Trophoblast cell (in vitro differentiated cells and primary cell): ENCODE measurements around the gene RMRP.

Experiments used
- DNase-seq, 2 donors: peaks; one replicate each; pipeline ENCODE4 v3.0.0-alpha.2; 2016
- H2AFZ ChIP-seq: 2 replicates; pipeline ENCODE4 v1.6.1; 2013; ENCODE audit warnings: low read length, moderate library complexity, mild to moderate bottlenecking; ENCODE audit not compliant: insufficient read depth, poor library complexity
- H2AK5ac ChIP-seq: 2 replicates; pipeline ENCODE4 v1.6.1; 2013; ENCODE audit warnings: mild to moderate bottlenecking, low read length
- H2BK120ac ChIP-seq: 2 replicates; pipeline ENCODE4 v1.6.1; 2013; ENCODE audit warnings: low read length, mild to moderate bottlenecking, moderate library complexity; ENCODE audit not compliant: insufficient read depth, poor library complexity
- H2BK12ac ChIP-seq: 2 replicates; pipeline ENCODE4 v1.6.1; 2013; ENCODE audit warnings: mild to moderate bottlenecking, low read length, moderate library complexity
- H2BK5ac ChIP-seq: 2 replicates; pipeline ENCODE4 v1.6.1; 2013; ENCODE audit warnings: low read length, low read depth, moderate library complexity, mild to moderate bottlenecking; ENCODE audit not compliant: poor library complexity
- H3K14ac ChIP-seq: 2 replicates; pipeline ENCODE4 v1.6.1; 2013; ENCODE audit warnings: mild to moderate bottlenecking, low read length
- H3K18ac ChIP-seq: 2 replicates; pipeline ENCODE4 v1.6.1; 2013; ENCODE audit warnings: mild to moderate bottlenecking, low read length
- H3K23ac ChIP-seq: 2 replicates; pipeline ENCODE4 v1.6.1; 2013; ENCODE audit warnings: low read length
- H3K27ac ChIP-seq: 2 replicates; pipeline ENCODE4 v1.5.1; 2013; ENCODE audit warnings: low read depth, mild to moderate bottlenecking, inconsistent platforms, low read length, moderate library complexity
- H3K27me3 ChIP-seq: 2 replicates; pipeline ENCODE4 v1.6.1; 2013; ENCODE audit warnings: inconsistent platforms, mild to moderate bottlenecking, low read length, moderate library complexity; ENCODE audit not compliant: insufficient read depth
- H3K36me3 ChIP-seq, 2 experiments: 1 replicate in 1 of 2; 2 replicates in 1 of 2; pipeline ENCODE4 v1.6.1; 2013; ENCODE audit warnings: low read length in 2 of 2, mild to moderate bottlenecking in 2 of 2, moderate library complexity in 1 of 2; ENCODE audit not compliant: insufficient read depth in 2 of 2, control insufficient read depth in 1 of 2
- H3K4ac ChIP-seq: 2 replicates; pipeline ENCODE4 v1.6.1; 2013; ENCODE audit warnings: low read depth, mild to moderate bottlenecking, low read length, moderate library complexity
- H3K4me1 ChIP-seq, 2 experiments: 1 replicate in 1 of 2; 2 replicates in 1 of 2; pipeline ENCODE4 v1.6.1; 2013; ENCODE audit warnings: low read length in 2 of 2, mild to moderate bottlenecking in 2 of 2, moderate library complexity in 1 of 2; ENCODE audit not compliant: insufficient read depth in 2 of 2, control insufficient read depth in 1 of 2
- H3K4me2 ChIP-seq: 2 replicates; pipeline ENCODE4 v1.6.1; 2013; ENCODE audit warnings: inconsistent platforms, mild to moderate bottlenecking, low read length, moderate library complexity
- H3K4me3 ChIP-seq: 2 replicates; pipeline ENCODE4 v1.5.1; 2013; ENCODE audit warnings: mild to moderate bottlenecking, low read depth, low read length, inconsistent platforms
- H3K79me1 ChIP-seq: one replicate; pipeline ENCODE4 v1.6.1; 2013; ENCODE audit warnings: low read length
- H3K79me2 ChIP-seq: 2 replicates; pipeline ENCODE4 v1.6.1; 2013; ENCODE audit warnings: low read length, mild to moderate bottlenecking; ENCODE audit not compliant: control insufficient read depth, insufficient read depth, poor library complexity
- H3K9ac ChIP-seq: 2 replicates; pipeline ENCODE4 v1.6.1; 2013; ENCODE audit warnings: mild to moderate bottlenecking, low read length
- H3K9me3 ChIP-seq: 2 replicates; pipeline ENCODE4 v1.6.1; 2013; ENCODE audit warnings: low read depth, mild to moderate bottlenecking, control low read depth, inconsistent platforms, low read length; ENCODE audit not compliant: insufficient read depth
- H4K12ac ChIP-seq: 2 replicates; pipeline ENCODE4 v1.6.1; 2013; ENCODE audit warnings: low read depth, mild to moderate bottlenecking, low read length, moderate library complexity
- H4K8ac ChIP-seq: 2 replicates; pipeline ENCODE4 v1.6.1; 2013; ENCODE audit warnings: low read depth, mild to moderate bottlenecking, low read length, moderate library complexity
- H4K91ac ChIP-seq: one replicate; pipeline ENCODE4 v1.6.1; 2013; ENCODE audit warnings: low read depth, mild to moderate bottlenecking, low read length, moderate library complexity
- WGBS: extraction: QIAGEN DNeasy Blood & Tissue Kit; methylation state at CpG from one replicate; pipeline ENCODE4 v1.1.7; 2013; ENCODE audit warnings: missing lambda C conversion rate; ENCODE audit not compliant: insufficient read length, insufficient coverage; ENCODE audit errors: extremely low coverage; 5-methylcytosine and 5-hydroxymethylcytosine counted together

Gene RMRP

GRCh38 chr9:35653611-35654010 lies 4.2 kb downstream of the RMRP start:
- no CpG with 5 or more reads among the region's 2 CpGs for WGBS
- Histone ChIP-seq H3K79me1 (peaks cover 10% of the 10 kb centered on the region), H3K4ac (no peak overlapping the region), H2AK5ac (no peak overlapping the region), H3K4me2 (no peak overlapping the region), H2AFZ (no peak overlapping the region), H3K27ac (no peak overlapping the region), H3K18ac (no peak overlapping the region), H3K14ac (no peak overlapping the region), H3K9me3 (no peaks in the 10 kb centered on the region), H2BK5ac (no peak overlapping the region), H4K8ac (no peak overlapping the region), H3K9ac (no peak overlapping the region), H3K36me3 (no peaks in the 10 kb centered on the region), H4K12ac (no peak overlapping the region), H4K91ac (no peak overlapping the region), H2BK120ac (no peak overlapping the region), H3K4me1 (peaks cover 10 to 11% of the 10 kb centered on the region in 2 experiments), H3K27me3 (no peaks in the 10 kb centered on the region), H3K23ac (no peak overlapping the region), H2BK12ac (no peak overlapping the region), H3K4me3 (no peak overlapping the region), H3K79me2 (peaks cover 4% of the 10 kb centered on the region)
- peak; percentile 74 to 88 for DNase-seq

GRCh38 chr9:35652829-35653209 lies 5.0 kb downstream of the RMRP start:
- Histone ChIP-seq H3K9me3 (no peaks in the 10 kb centered on the region), H3K27ac (no peak overlapping the region), H4K12ac (no peak overlapping the region), H4K8ac (no peak overlapping the region), H3K23ac (no peak overlapping the region), H3K4ac (no peak overlapping the region), H3K4me1 (peaks cover 10 to 11% of the 10 kb centered on the region in 2 experiments), H3K14ac (no peak overlapping the region), H4K91ac (no peak overlapping the region), H2AK5ac (no peak overlapping the region), H3K9ac (no peak overlapping the region), H2AFZ (no peak overlapping the region), H3K18ac (no peak overlapping the region), H3K4me3 (no peak overlapping the region), H3K79me2 (no peaks in the 10 kb centered on the region), H3K79me1 (peaks cover 5% of the 10 kb centered on the region), H3K4me2 (no peak overlapping the region), H2BK120ac (no peak overlapping the region), H3K27me3 (no peaks in the 10 kb centered on the region), H3K36me3 (no peaks in the 10 kb centered on the region), H2BK12ac (no peak overlapping the region), H2BK5ac (no peak overlapping the region)
- peak; percentile 51 to 75 for DNase-seq
- WGBS, result no CpG with 5 or more reads among the region's 8 CpGs

GRCh38 chr9:35651956-35652828 lies 5.6 kb downstream of the RMRP start:
- no peak overlapping the region for H4K12ac ChIP-seq
- H3K4me2 ChIP-seq, result no peak overlapping the region
- H4K8ac ChIP-seq, result no peak overlapping the region
- H2AK5ac ChIP-seq, result no peak overlapping the region
- H3K23ac ChIP-seq, result no peak overlapping the region
- peaks cover 2% of the 10 kb centered on the region for H3K79me1 ChIP-seq
- no peak overlapping the region for H3K4ac ChIP-seq
- no peak overlapping the region for H2BK120ac ChIP-seq
- H3K9me3 ChIP-seq, result no peaks in the 10 kb centered on the region
- H3K27ac ChIP-seq, result no peak overlapping the region
- H4K91ac ChIP-seq, result no peak overlapping the region
- peak; percentile 95 to 97 for DNase-seq
- H3K27me3 ChIP-seq, result no peaks in the 10 kb centered on the region
- H2AFZ ChIP-seq, result no peak overlapping the region
- H3K4me1 ChIP-seq, result peaks cover 9 to 14% of the 10 kb centered on the region in 2 experiments
- no peak overlapping the region for H3K14ac ChIP-seq
- no peak overlapping the region for H3K18ac ChIP-seq
- H2BK12ac ChIP-seq, result no peak overlapping the region
- WGBS, result no CpG with 5 or more reads among the region's 7 CpGs
- no peaks in the 10 kb centered on the region for H3K36me3 ChIP-seq
- H2BK5ac ChIP-seq, result no peak overlapping the region
- H3K79me2 ChIP-seq, result no peaks in the 10 kb centered on the region
- no peak overlapping the region for H3K4me3 ChIP-seq
- H3K9ac ChIP-seq, result no peak overlapping the region

GRCh38 chr9:35650341-35651158 lies 7.3 kb downstream of the RMRP start, which contains the start of gene SIT1:
TSS of gene SIT1 (minus strand) at chr9:35650931. CDS start at chr9:35650853, 78 bp downstream.
- Histone ChIP-seq H3K36me3 (no peaks in the 10 kb centered on the region), H3K9me3 (no peaks in the 10 kb centered on the region), H2AK5ac (no peak within 1 kb of the TSS), H3K14ac (peak within 1 kb of the TSS; percentile 34), H3K4me2 (no peak within 1 kb of the TSS), H2BK5ac (no peak within 1 kb of the TSS), H3K27ac (no peak within 1 kb of the TSS), H4K91ac (no peak within 1 kb of the TSS), H3K79me2 (peaks cover 2% of the 10 kb centered on the region), H3K4me1 (peaks cover 8 to 21% of the 10 kb centered on the region in 2 experiments), H3K4me3 (no peak within 1 kb of the TSS), H3K9ac (no peak within 1 kb of the TSS), H4K8ac (peak within 1 kb of the TSS; percentile 59), H3K27me3 (no peaks in the 10 kb centered on the region), H2BK120ac (no peak within 1 kb of the TSS), H2BK12ac (no peak within 1 kb of the TSS), H4K12ac (no peak within 1 kb of the TSS), H3K23ac (no peak within 1 kb of the TSS), H2AFZ (no peak within 1 kb of the TSS), H3K4ac (no peak within 1 kb of the TSS), H3K79me1 (peaks cover 9% of the 10 kb centered on the region), H3K18ac (no peak within 1 kb of the TSS)
- no CpG with 5 or more reads among the region's 22 CpGs for WGBS
- no peak for DNase-seq
